Progenitor cell of endocrine pancreas (in vitro differentiated cells): Measurements from ENCODE around the gene KIRREL1. TPM values are rescaled to one million over a fixed set of nuclear protein-coding genes. Genes with fewer than 3 reads are reported as not detected.

Experiments
- DNase-seq: peaks from one replicate; pipeline ENCODE4 v3.0.0; 2021; ENCODE audit warnings: low spot score; ENCODE audit not compliant: unreplicated experiment
- H3K27ac Mint-ChIP-seq: 2 replicates; pipeline ENCODE4 v1.8.0; 2021; ENCODE audit warnings: mild to moderate bottlenecking, moderate library complexity, mixed read lengths
- H3K27me3 Mint-ChIP-seq: 2 replicates; pipeline ENCODE4 v1.8.0; 2021; ENCODE audit warnings: mixed read lengths
- H3K36me3 Mint-ChIP-seq: 2 replicates; pipeline ENCODE4 v1.8.0; 2022; ENCODE audit warnings: mixed read lengths; ENCODE audit not compliant: insufficient read depth
- H3K4me1 Mint-ChIP-seq: 2 replicates; pipeline ENCODE4 v1.8.0; 2021; ENCODE audit warnings: low read depth, mixed read lengths
- H3K4me3 Mint-ChIP-seq: 2 replicates; pipeline ENCODE4 v1.8.0; 2021; ENCODE audit warnings: low read depth, mild to moderate bottlenecking, moderate library complexity, mixed read lengths
- H3K9me3 Mint-ChIP-seq: 2 replicates; pipeline ENCODE4 v1.8.0; 2021; ENCODE audit warnings: low read depth, mixed read lengths
- CTCF ChIP-seq: fragments of 200-600 bp; sonication (generic); IDR thresholded peaks from one replicate; pipeline ENCODE4 v1.5.0; 2021; ENCODE audit warnings: antibody characterized with exemption, mild to moderate bottlenecking; ENCODE audit not compliant: unreplicated experiment
- total RNA-seq: library from RNA; stranded (reverse); gene quantifications from 2 replicates; pipeline ENCODE4 v1.2.1, GENCODE V29; 2021

The KIRREL1 gene
- total RNA-seq, 1 donor from 2014 or later: 43.8 TPM

- no peak for DNase-seq
- no peak overlapping the region for H3K4me3 Mint-ChIP-seq
- H3K27ac Mint-ChIP-seq: peak overlapping the region; percentile 73
- peaks cover 10% of the 10 kb centered on the region for H3K4me1 Mint-ChIP-seq
- H3K36me3 Mint-ChIP-seq: peaks cover 17% of the 10 kb centered on the region
- H3K27me3 Mint-ChIP-seq: no peaks in the 10 kb centered on the region
- TF ChIP-seq CTCF: no peak
- H3K9me3 Mint-ChIP-seq: no peaks in the 10 kb centered on the region
Measured at GRCh38 chr1:158078569-158079080, 85.2 kb downstream of the KIRREL1 start.

- no peak overlapping the region for H3K27ac Mint-ChIP-seq
- TF ChIP-seq CTCF: no peak
- no peak overlapping the region for H3K4me3 Mint-ChIP-seq
Measured at GRCh38 chr1:158080066-158080465, 86.6 kb downstream of the KIRREL1 start.

GRCh38 chr1:158084336-158084735 lies 90.9 kb downstream of the KIRREL1 start:
- no peaks in the 10 kb centered on the region for H3K9me3 Mint-ChIP-seq
- H3K36me3 Mint-ChIP-seq: peaks cover 20% of the 10 kb centered on the region
- no peak for TF ChIP-seq CTCF
- H3K4me1 Mint-ChIP-seq: no peaks in the 10 kb centered on the region
- no peak overlapping the region for H3K27ac Mint-ChIP-seq
- DNase-seq: no peak
- H3K27me3 Mint-ChIP-seq: no peaks in the 10 kb centered on the region
- no peak overlapping the region for H3K4me3 Mint-ChIP-seq

More at GRCh38 chr1:158080066-158080465, 86.6 kb downstream of the KIRREL1 start:
- H3K9me3 Mint-ChIP-seq: no peaks in the 10 kb centered on the region
- peaks cover 17% of the 10 kb centered on the region for H3K36me3 Mint-ChIP-seq
- no peak for DNase-seq
- H3K27me3 Mint-ChIP-seq: no peaks in the 10 kb centered on the region
- H3K4me1 Mint-ChIP-seq: peaks cover 4% of the 10 kb centered on the region

- peaks cover 20% of the 10 kb centered on the region for H3K36me3 Mint-ChIP-seq
- no peaks in the 10 kb centered on the region for H3K9me3 Mint-ChIP-seq
- H3K27ac Mint-ChIP-seq: no peak overlapping the region
- TF ChIP-seq CTCF: no peak
- H3K4me3 Mint-ChIP-seq: no peak overlapping the region
- H3K27me3 Mint-ChIP-seq: no peaks in the 10 kb centered on the region
- no peaks in the 10 kb centered on the region for H3K4me1 Mint-ChIP-seq
- no peak for DNase-seq
Measured at GRCh38 chr1:158084747-158085146, 91.3 kb downstream of the KIRREL1 start.

GRCh38 chr1:158087320-158087927 lies 94.0 kb downstream of the KIRREL1 start:
- H3K36me3 Mint-ChIP-seq: peaks cover 22% of the 10 kb centered on the region
- TF ChIP-seq CTCF: peak; percentile 97
- no peaks in the 10 kb centered on the region for H3K4me1 Mint-ChIP-seq
- DNase-seq: peak; percentile 72
- no peak overlapping the region for H3K4me3 Mint-ChIP-seq
- H3K27ac Mint-ChIP-seq: peak overlapping the region; percentile 30
- H3K27me3 Mint-ChIP-seq: no peaks in the 10 kb centered on the region
- no peaks in the 10 kb centered on the region for H3K9me3 Mint-ChIP-seq
